ENCODE results near the gene MPO.

DNA sequence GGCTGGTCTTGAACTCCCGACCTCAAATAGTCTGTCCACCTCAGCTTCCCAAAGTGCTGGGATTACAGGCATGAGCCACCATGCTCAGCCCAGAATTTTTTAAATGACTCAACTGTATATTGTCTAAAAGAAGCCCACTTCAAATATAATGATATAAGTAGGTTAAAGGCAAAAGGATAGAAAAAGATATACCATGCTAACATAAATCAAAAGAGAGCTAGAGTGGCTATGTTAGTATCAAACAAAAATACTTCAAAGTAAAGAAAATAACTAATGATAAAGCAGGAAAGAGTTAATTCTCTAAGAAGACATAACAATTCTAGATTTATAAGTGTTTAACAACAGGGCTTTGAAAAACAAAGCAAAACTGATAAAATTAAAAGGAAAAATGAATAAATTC lies 13.3 kb upstream of the MPO start:
- TF ChIP-seq, protein P1, sequence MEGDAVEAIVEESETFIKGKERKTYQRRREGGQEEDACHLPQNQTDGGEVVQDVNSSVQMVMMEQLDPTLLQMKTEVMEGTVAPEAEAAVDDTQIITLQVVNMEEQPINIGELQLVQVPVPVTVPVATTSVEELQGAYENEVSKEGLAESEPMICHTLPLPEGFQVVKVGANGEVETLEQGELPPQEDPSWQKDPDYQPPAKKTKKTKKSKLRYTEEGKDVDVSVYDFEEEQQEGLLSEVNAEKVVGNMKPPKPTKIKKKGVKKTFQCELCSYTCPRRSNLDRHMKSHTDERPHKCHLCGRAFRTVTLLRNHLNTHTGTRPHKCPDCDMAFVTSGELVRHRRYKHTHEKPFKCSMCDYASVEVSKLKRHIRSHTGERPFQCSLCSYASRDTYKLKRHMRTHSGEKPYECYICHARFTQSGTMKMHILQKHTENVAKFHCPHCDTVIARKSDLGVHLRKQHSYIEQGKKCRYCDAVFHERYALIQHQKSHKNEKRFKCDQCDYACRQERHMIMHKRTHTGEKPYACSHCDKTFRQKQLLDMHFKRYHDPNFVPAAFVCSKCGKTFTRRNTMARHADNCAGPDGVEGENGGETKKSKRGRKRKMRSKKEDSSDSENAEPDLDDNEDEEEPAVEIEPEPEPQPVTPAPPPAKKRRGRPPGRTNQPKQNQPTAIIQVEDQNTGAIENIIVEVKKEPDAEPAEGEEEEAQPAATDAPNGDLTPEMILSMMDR (conservative IDR thresholded peaks at IDR 0.05), result no peak
- no peak for TF ChIP-seq ZFX (IDR thresholded peaks at IDR 0.05)

Measured in C4-2B (cell line).